IPS-11a (cell line): ENCODE data around the gene IL1RAPL2.
"Not testable (repeated sequence)": the region's sequence is repeated elsewhere in the genome, so short reads cannot be mapped to it uniquely, and the experiment has no call there.

Experiments
- H3K4me3 ChIP-seq: one replicate; pipeline ENCODE4 v1.5.1; 2013; ENCODE audit warnings: low read depth, low read length, control low read depth

The IL1RAPL2 gene

GRCh38 chrX:105753411-105753810 is 1187.4 kb downstream of the IL1RAPL2 start:
- H3K4me3 ChIP-seq: no peak overlapping the region

GRCh38 chrX:105754286-105754964 is 1188.4 kb downstream of the IL1RAPL2 start:
- no peak overlapping the region for H3K4me3 ChIP-seq

DNA sequence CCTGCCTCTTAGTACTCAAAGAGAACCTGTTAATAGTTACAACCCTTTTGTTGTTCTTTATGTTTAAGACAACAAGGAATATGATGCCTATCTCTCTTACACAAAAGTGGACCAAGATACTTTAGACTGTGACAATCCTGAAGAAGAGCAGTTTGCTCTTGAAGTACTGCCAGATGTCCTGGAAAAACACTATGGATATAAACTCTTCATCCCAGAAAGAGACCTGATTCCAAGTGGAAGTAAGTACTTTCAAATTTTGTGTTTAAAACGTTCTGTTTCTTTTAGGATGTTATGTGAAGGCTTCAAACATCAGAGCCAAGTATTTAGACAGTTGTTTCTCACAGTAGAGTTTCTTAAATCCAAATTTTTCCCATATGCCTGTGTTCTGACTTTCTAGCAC is 1189.1 kb downstream of the IL1RAPL2 start:
- H3K4me3 ChIP-seq: no peak overlapping the region

DNA sequence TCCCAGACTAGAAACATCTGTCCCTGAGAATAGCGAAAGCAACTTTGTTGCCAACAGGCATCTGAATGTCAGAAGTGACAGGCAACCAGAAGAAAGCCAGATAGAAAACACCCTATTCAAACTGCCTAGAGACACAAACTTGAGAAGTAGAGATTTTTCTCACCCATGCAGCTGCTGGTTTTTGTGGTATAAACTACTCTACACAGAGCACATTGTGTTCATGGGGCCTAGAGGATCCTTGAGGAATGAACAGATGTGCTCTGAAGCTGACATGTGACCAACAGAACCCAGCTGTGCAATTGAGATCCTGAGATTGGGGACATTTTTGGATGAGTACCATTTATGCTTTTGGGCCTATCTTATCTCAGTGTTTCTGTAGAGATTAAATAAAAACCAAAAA is 1192.8 kb downstream of the IL1RAPL2 start:
- no peak overlapping the region for H3K4me3 ChIP-seq

DNA sequence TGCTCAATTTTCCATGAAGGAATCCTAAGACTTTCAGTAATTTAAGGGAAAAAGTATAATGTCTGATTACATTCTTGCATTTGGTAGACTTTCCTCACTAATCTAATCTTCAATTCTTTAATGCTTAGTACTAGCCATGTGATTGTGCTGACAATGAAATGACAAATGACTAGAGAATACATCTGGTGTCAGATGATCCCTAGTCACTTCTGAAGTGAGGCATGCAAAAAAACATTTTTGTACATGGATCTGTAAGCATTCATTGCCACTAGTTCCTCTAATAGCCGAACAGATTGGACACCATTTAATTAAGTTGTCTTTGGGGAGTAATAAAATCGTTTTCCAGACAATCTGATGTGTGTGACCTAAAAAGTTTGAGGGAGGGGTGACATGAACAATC is 1193.6 kb downstream of the IL1RAPL2 start:
- no peak overlapping the region for H3K4me3 ChIP-seq

GRCh38 chrX:105765691-105766090 is 1199.7 kb downstream of the IL1RAPL2 start:
- H3K4me3 ChIP-seq: no peak overlapping the region

GRCh38 chrX:105773801-105774200 is 1207.8 kb downstream of the IL1RAPL2 start:
- H3K4me3 ChIP-seq: no peak overlapping the region

GRCh38 chrX:105775679-105776078 is 1209.7 kb downstream of the IL1RAPL2 start:
- no peak overlapping the region for H3K4me3 ChIP-seq

GRCh38 chrX:105781804-105782203 is 1215.8 kb downstream of the IL1RAPL2 start:
- H3K4me3 ChIP-seq: no peak overlapping the region

DNA sequence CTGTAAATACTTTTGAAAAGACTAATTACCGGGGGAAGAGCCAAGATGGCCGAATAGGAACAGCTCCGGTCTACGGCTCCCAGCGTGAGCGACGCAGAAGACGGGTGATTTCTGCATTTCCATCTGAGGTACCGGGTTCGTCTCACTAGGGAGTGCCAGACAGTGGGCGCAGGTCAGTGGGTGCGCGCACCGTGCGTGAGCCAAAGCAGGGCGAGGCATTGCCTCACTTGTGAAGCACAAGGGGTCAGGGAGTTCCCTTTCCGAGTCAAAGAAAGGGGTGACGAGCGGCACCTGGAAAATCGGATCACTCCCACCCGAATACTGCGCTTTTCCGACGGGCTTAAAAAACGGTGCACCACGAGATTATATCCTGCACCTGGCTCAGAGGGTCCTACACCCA is 1230.9 kb downstream of the IL1RAPL2 start:
- not testable (repeated sequence) for H3K4me3 ChIP-seq

GRCh38 chrX:105803891-105804290 is 1237.9 kb downstream of the IL1RAPL2 start:
- H3K4me3 ChIP-seq: no peak overlapping the region

DNA sequence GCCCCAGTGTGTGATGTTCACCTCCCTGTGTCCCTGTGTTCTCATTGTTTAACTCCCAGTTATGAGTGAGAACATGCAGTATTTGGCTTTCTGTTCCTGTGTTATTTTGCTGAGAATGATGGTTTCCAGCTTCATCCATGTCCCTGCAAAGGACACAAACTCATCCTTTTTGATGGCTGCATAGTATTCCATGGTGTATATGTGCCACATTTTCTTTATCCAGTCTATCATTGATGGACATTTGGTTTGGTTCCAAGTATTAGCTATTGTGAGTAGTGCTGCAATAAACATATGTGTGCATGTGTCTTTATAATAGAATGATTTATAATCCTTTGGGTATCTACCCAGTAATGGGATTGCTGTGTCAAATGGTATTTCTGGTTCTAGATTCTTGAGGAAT is 1239.7 kb downstream of the IL1RAPL2 start:
- not testable (repeated sequence) for H3K4me3 ChIP-seq

GRCh38 chrX:105816517-105816916 is 1250.5 kb downstream of the IL1RAPL2 start:
- H3K4me3 ChIP-seq: no peak overlapping the region
